ENCODE measurements around the gene TIMM17B.
"Not testable (repeated sequence)": the region's sequence is repeated elsewhere in the genome, so short reads cannot be mapped to it uniquely, and the experiment has no call there.

TIMM17B gene

DNA sequence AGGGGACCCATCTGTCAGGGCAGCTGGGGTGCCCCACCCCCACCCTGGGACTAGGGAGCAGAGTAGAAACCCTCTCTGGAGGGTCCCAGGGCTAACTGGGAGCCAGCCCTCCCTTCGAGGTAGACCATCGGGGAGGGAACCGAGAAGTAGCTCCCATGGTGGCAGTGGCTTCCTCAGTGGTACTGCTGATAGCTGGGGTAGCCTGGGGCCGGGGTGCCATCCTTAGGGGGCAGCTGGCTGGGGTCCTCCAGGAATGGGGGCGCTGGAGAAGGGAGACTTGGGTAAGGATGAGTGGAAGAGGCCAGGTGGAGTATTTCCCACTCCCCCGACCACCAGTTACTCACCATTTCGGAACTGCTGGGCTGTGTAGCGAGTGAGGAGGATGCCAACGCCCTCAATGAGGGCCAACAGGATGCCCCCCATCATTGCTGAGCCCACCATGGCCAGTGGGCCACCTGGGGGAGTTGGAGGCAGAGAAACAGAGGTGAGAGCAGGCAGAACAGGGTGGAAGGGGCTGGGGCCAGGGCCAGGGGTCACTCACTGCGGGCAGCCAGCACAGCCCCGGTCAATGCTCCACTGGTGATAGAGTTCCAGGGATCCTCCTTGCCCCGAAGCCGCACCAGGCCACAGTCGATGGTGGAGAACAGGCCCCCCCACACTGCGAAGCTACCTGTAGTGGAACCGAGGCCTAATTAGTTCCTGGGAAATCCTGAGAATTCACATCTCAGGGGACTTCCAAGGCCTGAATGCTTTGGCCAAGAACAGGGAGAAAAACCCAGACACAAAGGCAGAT, 3.8 kb downstream of the TIMM17B start:
- no peak for FAIRE-seq

DNA sequence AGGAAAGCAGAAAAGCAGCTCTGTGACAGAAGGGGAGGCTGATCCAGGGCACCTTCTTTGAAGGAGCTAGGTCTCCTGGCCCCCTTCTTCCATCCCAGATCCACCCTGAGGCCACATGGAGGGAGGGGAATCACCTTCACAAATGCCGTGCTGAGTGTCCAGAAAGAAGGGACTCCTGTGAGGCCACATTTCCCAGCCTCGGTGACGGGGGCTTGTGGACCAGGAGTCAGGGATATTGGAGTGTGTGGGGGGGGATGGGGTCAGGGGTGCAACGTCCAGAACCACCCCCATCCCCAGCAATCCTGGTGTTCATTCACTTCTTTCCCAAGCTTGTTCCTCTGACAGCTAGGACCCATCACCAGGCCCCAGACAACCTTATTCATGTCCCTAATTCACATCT, 4.7 kb downstream of the TIMM17B start:
- FAIRE-seq = no peak

DNA sequence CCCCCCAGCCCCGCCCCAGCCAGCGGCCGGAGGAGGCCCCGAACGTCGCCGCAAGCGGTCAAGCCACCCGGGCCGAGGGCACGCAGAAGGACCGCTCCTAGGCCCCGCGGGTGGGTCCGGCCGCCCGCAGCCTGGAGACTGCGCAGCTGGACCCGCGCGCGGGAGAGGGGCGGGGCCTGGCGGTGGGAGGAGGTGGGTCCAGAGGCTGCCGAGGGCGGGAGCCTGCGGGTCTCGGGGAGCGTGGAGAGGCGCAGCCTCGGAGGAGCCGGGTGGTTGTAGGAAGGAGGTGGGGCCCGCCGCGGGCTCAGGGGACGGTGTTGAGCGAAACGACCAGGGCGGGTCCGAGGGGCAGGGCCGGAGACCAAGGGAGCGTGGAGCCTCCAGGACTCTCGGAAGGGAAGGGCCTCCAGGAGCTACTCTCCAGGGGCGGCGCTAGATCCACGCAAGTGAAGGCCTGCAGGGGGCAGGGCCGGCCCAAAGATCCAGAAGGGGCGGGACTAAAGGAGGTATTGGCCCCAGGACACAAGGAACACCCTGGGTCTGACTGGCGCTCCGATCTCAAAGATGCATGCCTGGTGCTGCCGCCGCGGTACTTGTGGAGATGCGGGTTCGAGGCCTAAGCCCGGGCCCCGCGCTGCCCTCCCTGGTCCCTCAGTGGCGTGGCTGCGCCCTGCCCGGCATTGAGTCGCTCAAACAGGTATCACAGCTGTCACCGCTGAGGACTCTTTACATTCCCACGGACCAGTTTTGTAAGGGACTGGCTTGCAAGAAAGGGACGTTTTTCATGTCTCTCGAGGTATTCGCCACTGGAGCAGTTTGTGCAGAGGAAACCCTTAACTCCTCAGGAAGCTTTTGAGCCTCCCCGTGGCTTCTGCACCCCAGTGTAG, 5.9 kb downstream of the TIMM17B start:
- FAIRE-seq = no peak

- FAIRE-seq = no peak
Measured at GRCh38 chrX:48890934-48891401, 6.6 kb downstream of the TIMM17B start.

GRCh38 chrX:48890296-48890925, 7.2 kb downstream of the TIMM17B start:
- FAIRE-seq = no peak

DNA sequence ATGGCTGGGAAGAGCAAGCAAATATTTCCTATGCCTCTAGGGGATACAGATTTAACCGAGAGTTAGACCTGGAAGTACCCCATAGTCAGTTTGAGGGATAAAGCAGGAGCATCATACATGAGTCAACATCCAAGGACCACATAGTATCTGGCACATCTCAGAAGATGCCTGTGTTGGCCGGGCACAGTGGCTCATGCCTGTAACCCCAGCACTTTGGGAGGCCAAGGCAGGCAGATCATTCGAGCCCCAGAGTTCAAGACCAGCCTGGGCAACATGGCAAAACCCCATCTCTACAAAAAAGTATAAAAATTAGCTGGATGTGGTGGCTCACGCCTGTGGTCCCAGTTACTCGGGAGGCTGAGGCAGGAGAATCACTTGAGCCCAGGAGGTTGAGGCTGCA, 11.0 kb downstream of the TIMM17B start:
- FAIRE-seq = not testable (repeated sequence)

DNA sequence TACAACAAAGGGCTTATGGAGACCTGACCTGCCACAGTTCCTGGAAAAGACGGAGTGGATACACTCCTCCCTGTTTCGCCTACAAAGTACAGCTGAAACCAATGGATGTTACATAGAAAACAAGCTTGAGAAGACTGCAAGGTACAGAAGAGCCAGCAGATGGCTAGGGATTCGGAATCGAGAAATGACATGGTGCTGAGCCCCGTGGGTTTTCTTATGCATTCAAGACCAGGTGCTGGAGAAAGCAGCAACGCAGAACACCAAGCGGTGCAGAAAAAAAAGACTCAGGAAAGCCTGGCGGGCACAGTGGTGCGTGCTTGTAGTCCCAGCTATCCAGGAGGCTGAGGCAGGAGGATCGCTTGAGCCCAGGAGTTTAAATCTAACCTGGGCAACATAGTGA, 13.8 kb downstream of the TIMM17B start:
- FAIRE-seq = no peak

DNA sequence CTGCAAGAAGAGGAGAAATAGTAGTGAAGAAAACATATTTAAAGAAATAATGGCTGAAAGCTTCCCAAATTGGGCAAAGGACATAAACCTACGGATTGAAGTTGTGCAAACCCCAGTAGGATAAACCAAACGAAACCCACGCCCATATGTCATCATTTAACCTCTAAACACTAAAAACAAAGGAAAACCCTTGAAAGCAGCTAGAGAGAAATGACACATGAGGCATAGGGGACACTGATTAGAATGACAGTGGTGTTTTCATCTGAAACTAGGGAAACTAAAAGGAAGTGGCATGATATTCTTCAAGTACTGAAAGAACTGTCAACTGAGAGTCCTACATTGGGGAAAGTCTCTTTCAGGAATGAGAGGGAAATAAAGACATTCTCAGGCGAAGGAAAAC, 20.6 kb downstream of the TIMM17B start:
- FAIRE-seq = not testable (repeated sequence)

- not testable (repeated sequence) for FAIRE-seq
Measured at GRCh38 chrX:48872017-48872416, 25.6 kb downstream of the TIMM17B start.

- no peak for FAIRE-seq
Measured at GRCh38 chrX:48864210-48864609, 33.4 kb downstream of the TIMM17B start.

- no peak for FAIRE-seq
Measured at GRCh38 chrX:48854898-48855297, 42.7 kb downstream of the TIMM17B start.

DNA sequence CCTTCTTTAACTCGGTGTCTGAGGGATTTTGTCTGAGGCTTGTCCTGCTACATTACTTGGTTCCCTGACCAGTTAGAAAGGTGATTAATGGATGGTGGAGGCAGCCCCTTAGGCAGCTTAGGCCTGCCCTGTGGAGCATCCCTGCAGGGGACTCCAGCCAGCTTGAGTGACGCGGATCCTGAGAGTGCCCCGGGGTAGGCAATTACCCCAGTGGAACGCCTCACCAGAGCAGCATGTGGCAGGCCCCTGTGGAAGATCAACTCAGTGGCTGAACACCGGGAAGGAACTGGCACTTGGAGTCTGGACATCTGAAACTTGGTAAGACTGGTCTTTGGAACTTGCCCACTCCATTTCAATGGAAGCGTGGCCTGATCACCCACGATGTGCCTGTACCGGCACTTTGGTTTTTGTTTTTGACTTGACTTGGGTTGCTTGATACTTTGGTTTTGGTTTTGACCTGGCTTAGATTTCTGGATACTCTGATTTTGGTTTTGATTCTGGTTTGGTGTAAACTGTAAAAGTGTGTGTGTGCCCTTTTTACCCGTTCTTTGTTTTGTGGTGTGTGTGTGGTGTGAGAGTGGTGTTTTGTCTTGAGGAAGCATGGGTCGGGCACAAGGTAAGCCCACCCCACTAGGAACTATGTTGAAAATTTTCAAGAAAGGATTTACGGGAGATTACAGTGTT, 43.3 kb downstream of the TIMM17B start:
- FAIRE-seq = not testable (repeated sequence)

GRCh38 chrX:48853494-48853893, 44.1 kb downstream of the TIMM17B start:
- not testable (repeated sequence) for FAIRE-seq

DNA sequence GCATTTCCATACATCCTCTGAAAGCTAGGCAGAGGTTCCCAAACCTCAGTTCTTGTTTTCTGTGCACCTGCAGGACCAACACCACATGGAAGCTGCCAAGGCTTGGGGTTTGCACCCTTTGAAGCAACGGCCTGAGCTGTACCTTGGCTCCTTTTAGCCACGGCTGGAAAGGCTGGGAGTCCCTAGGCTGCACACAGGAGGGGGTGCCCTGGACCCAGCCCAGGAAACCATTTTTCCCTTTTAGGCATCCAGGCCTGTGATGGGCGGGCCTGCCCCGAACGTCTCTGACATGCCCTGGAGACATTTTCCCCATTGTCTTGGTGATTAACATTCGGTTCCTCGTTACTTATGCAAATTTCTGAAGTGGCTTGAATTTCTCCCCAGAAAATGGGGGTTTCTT, 44.7 kb downstream of the TIMM17B start:
- no peak for FAIRE-seq

DNA sequence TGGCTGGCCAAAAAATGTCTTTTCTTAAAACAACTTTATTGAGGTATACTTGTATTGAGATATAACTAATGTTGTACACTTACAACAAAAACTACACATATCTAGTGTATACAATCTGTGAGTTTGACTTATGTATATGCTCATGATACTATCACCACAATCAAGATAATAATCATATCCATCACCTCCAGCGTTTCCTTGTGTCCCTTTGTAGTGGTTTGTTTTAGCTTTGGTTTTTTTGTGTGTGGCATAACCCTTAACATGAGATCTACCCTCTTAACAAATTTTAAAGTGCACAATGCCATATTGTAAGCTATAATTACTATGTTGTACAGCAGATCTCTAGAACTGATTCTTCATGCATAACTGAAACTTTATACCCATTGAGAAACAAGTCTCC, 48.7 kb downstream of the TIMM17B start:
- no peak for FAIRE-seq

Data from A204.1 (cell line).